ENCODE measurements around the gene KLHL10. TPM values are rescaled to one million over a fixed set of nuclear protein-coding genes. Genes with fewer than 3 reads are reported as not detected.

Gene KLHL10
- total and polyA plus RNA-seq, 2 of the 13 experiments (the other 11 are each of a cell fraction or from before 2014, with no cell fraction given) = 0.04 to 0.08 TPM

DNA sequence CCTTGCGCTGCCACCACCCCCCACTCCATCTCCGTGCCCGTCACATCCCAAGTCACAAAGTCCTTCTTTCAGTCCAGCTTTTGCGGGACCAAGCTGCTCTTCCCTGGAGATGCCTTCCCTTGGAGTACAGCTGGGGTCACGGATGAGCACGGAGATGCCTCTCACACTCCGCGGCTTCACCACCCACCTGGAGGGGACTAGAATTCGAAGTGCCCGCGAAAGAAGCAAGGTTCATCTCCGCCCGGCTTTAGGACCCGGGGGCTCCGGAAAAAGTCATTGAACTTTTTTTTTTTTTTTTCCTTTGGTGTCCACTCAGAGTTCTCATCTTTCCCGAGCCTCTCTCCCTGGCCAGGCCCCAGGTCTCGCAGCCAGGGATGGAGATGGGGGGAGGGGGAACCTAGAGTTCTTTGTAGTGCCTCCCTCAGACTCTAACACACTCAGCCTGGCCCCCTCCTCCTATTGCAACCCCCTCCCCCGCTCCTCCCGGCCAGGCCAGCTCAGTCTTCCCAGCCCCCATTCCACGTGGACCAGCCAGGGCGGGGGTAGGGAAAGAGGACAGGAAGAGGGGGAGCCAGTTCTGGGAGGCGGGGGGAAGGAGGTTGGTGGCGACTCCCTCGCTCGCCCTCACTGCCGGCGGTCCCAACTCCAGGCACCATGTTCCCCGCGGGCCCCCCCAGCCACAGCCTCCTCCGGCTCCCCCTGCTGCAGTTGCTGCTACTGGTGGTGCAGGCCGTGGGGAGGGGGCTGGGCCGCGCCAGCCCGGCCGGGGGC is 25.1 kb upstream of the KLHL10 start, which contains the start of gene FKBP10 (continued):
- TF ChIP-seq, protein P1, sequence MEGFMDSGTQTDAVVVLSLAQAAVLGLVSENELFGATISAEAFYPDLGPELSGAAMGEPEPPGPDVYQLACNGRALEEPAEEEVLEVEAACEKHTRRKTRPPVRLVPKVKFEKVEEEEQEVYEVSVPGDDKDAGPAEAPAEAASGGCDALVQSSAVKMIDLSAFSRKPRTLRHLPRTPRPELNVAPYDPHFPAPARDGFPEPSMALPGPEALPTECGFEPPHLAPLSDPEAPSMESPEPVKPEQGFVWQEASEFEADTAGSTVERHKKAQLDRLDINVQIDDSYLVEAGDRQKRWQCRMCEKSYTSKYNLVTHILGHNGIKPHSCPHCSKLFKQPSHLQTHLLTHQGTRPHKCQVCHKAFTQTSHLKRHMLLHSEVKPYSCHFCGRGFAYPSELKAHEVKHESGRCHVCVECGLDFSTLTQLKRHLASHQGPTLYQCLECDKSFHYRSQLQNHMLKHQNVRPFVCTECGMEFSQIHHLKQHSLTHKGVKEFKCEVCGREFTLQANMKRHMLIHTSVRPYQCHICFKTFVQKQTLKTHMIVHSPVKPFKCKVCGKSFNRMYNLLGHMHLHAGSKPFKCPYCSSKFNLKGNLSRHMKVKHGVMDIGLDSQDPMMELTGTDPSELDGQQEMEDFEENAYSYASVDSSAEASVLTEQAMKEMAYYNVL (CRISPR knock-in tag; IDR thresholded peaks at IDR 0.05; ENCODE audit: borderline replicate concordance) = no peak
- TF ChIP-seq HDAC1 (CRISPR knock-in tag; IDR thresholded peaks at IDR 0.05) (peak; percentile 74; the same call in 1 of the 2 replicates), FOSL1 (CRISPR knock-in tag; IDR thresholded peaks at IDR 0.05; ENCODE audit: borderline replicate concordance) (no peak), ZFP36L2 (CRISPR knock-in tag; IDR thresholded peaks at IDR 0.05) (no peak), ZNF83 (CRISPR knock-in tag; IDR thresholded peaks at IDR 0.05; ENCODE audit: borderline replicate concordance) (peak; percentile 19; the same call in 1 of the 2 replicates), ZNF816 (CRISPR knock-in tag; IDR thresholded peaks at IDR 0.05; ENCODE audit: borderline replicate concordance) (no peak), ZFY (CRISPR knock-in tag; IDR thresholded peaks at IDR 0.05) (peak; percentile 50; the same call in 1 of the 2 replicates), SRF (IDR thresholded peaks at IDR 0.05; ENCODE audit: low read depth, low read length) (no peak), JARID2 (CRISPR knock-in tag; IDR thresholded peaks at IDR 0.05; ENCODE audit: insufficient replicate concordance) (no peak), ZFP62 (CRISPR knock-in tag; IDR thresholded peaks at IDR 0.05) (no peak), MED8 (CRISPR knock-in tag; IDR thresholded peaks at IDR 0.05; ENCODE audit: insufficient replicate concordance) (no peak), KAT2B (IDR thresholded peaks at IDR 0.05; ENCODE audit: borderline replicate concordance, low read depth, low read length) (no peak), YEATS2 (CRISPR knock-in tag; IDR thresholded peaks at IDR 0.05; ENCODE audit: borderline replicate concordance) (0 out of 2 replicates have a peak, but pooled peaks have one; percentile 16), ZNF354B (CRISPR knock-in tag; IDR thresholded peaks at IDR 0.05) (no peak; the same call in 1 of the 2 replicates), ZNF775 (CRISPR knock-in tag; IDR thresholded peaks at IDR 0.05; ENCODE audit: borderline replicate concordance) (no peak), FOXA3 (CRISPR knock-in tag; IDR thresholded peaks at IDR 0.05) (no peak), SMAD3 (CRISPR knock-in tag; IDR thresholded peaks at IDR 0.05) (0 out of 2 replicates have a peak, but pooled peaks have one; percentile 27), MEIS2 (CRISPR knock-in tag; IDR thresholded peaks at IDR 0.05) (no peak), ZNF180 (CRISPR knock-in tag; IDR thresholded peaks at IDR 0.05; ENCODE audit: borderline replicate concordance, low read depth) (no peak), GATAD2A (CRISPR knock-in tag; IDR thresholded peaks at IDR 0.05) (0 out of 2 replicates have a peak, but pooled peaks have one; percentile 24)
- TF ChIP-seq, protein P2, sequence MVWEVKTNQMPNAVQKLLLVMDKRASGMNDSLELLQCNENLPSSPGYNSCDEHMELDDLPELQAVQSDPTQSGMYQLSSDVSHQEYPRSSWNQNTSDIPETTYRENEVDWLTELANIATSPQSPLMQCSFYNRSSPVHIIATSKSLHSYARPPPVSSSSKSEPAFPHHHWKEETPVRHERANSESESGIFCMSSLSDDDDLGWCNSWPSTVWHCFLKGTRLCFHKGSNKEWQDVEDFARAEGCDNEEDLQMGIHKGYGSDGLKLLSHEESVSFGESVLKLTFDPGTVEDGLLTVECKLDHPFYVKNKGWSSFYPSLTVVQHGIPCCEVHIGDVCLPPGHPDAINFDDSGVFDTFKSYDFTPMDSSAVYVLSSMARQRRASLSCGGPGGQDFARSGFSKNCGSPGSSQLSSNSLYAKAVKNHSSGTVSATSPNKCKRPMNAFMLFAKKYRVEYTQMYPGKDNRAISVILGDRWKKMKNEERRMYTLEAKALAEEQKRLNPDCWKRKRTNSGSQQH (CRISPR knock-in tag; IDR thresholded peaks at IDR 0.05; ENCODE audit: low read depth) = no peak; the same call in 1 of the 2 replicates
- TF ChIP-seq, protein P3, sequence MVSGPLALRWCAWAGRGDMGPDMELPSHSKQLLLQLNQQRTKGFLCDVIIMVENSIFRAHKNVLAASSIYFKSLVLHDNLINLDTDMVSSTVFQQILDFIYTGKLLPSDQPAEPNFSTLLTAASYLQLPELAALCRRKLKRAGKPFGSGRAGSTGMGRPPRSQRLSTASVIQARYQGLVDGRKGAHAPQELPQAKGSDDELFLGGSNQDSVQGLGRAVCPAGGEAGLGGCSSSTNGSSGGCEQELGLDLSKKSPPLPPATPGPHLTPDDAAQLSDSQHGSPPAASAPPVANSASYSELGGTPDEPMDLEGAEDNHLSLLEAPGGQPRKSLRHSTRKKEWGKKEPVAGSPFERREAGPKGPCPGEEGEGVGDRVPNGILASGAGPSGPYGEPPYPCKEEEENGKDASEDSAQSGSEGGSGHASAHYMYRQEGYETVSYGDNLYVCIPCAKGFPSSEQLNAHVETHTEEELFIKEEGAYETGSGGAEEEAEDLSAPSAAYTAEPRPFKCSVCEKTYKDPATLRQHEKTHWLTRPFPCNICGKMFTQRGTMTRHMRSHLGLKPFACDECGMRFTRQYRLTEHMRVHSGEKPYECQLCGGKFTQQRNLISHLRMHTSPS (CRISPR knock-in tag; IDR thresholded peaks at IDR 0.05; ENCODE audit: low read depth) = no peak
- TF ChIP-seq, protein P4, sequence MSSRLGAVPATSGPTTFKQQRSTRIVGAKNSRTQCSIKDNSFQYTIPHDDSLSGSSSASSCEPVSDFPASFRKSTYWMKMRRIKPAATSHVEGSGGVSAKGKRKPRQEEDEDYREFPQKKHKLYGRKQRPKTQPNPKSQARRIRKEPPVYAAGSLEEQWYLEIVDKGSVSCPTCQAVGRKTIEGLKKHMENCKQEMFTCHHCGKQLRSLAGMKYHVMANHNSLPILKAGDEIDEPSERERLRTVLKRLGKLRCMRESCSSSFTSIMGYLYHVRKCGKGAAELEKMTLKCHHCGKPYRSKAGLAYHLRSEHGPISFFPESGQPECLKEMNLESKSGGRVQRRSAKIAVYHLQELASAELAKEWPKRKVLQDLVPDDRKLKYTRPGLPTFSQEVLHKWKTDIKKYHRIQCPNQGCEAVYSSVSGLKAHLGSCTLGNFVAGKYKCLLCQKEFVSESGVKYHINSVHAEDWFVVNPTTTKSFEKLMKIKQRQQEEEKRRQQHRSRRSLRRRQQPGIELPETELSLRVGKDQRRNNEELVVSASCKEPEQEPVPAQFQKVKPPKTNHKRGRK (CRISPR knock-in tag; IDR thresholded peaks at IDR 0.05) = no peak
